NCI-H446 (cell line): ENCODE results near the gene PAM.

Experiments used
- DNase-seq, 2 experiments: peaks; one replicate each; lab custom pipeline; 2025; lab: John Stamatoyannopoulos, UW

Gene PAM

GRCh38 chr5:102813740-102814139, 58.6 kb downstream of the PAM start:
- peak in 1 of 2 experiments; percentile 13 for DNase-seq

GRCh38 chr5:102815084-102815483, 60.0 kb downstream of the PAM start:
- no peak for DNase-seq

DNA sequence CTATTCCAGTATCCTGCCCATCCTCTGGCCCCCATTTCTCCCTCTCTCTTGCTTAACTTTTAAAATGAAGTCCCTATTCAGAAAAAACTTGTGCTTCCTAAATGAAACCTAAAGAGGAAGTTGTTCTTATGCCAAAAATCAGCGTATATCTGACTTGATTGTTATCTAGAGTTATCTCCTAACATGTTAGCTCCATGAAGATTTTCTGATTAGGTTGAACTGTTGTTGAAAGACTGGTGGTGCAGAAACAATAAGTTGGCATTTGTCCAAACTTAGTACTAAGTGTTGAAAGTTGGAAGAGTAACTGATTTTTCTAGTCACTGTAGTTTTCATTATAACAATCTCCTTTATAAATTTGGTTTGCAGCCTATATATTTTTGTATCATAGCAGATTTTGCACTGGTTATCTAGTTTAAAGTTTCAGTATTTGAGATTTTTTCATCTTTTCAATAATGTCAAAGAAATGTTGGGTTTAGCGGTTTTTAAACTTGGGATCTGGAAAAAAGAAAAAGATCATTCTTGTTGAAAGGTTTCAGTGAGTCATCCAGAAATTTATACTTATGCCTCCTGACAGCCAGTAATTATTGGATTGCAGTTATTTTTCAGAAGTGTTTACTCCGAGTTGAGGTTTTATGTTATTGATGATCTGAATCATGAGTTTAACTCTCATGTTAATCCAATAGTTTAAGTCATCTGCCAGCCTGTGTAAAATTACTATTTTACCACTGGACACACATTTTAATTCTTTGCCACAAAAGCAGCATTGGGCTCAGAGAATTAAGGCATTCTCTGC, 60.6 kb downstream of the PAM start:
- DNase-seq, result peak in 1 of 2 experiments; percentile 65

GRCh38 chr5:102818345-102818744, 63.2 kb downstream of the PAM start:
- DNase-seq, result no peak

DNA sequence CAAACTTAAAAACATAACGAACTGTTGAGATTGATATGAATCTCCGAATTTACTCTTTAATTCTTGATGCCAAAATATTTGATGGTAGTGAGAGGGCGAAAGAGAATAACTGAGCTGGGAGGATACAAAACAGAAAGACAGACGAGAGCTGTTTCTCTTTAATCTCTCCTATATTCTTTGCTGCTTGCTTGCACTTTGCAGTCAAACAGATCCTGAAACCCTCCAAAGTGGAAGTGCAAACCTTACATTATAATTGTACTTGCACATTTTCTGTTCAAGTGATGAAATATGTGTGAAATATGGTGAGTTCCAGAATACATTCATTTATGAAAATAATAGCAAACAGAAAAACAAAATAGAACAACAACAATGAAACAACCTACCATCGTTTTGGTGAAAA, 63.8 kb downstream of the PAM start:
- no peak for DNase-seq

DNA sequence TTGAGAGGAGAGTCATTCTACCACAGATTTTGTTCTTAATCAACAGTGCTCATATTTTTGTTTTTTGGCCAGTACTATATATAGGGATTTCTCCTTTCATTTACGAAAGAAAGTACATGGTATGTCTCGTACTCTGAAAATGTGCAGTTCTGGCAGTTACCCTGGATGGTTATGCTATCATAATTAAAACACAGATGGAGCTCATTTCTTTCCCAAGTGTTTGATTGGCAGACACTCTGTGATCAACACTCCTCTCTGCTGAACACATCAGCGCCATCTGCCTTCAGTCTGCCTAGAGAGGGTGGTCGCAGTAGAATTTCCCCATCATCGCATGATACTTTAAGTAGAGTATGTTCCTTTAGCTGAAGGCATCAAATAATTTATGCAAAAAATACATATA, 64.5 kb downstream of the PAM start:
- peak; percentile 33 to 84 for DNase-seq

DNA sequence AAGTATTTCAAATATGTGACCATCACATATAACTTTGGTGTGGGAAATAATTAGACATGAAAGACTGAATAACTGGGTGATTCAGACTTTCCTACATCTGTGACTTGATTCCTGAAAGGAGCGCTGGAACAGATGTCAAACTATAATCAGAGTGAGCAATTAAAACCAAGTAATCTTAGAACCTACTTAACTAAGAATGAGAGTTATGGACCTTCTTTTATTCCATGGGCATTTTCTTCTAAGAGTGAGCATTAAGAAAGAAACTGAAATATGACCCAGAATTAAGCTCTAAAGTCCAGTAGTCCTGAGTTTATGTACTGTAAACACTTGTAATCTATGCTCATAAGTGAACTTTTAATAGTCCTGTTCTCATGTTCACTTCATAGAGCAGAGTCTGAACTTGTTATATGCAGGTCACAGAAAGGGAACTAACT, 68.4 kb downstream of the PAM start:
- DNase-seq, result peak in 1 of 2 experiments; percentile 40

GRCh38 chr5:102826629-102827028, 71.5 kb downstream of the PAM start:
- no peak for DNase-seq

GRCh38 chr5:102830241-102830640, 75.1 kb downstream of the PAM start:
- DNase-seq, result no peak

- no peak for DNase-seq
These were observed 77.3 kb downstream of the PAM start for GRCh38 chr5:102832445-102832844.

GRCh38 chr5:102833146-102833545, 78.0 kb downstream of the PAM start:
- no peak for DNase-seq

DNA sequence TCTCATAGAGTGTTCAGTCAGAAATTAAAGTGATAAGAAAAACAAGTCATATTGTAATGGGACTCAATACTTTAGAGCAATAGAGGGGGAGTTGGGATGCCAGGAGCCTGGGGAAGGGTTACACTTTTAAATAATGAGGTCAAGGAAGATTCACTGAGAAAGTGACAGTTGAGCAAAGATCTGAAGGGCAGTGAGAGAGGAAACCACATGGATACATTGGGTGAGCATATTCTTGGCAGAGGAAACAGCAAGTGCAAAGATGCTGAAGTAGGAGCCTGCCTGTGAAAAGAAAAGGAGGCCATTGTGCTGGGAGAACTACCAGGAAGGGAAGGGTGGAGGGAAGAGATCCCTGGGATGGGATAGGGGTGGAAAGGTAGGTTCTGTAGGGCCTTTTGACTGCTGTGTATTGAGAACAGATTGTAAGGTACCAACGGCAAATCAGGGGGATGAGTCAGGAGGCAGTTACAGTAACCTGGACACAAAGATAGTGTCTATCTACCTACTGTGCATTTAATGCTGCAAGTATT, 79.4 kb downstream of the PAM start:
- DNase-seq, result no peak

DNA sequence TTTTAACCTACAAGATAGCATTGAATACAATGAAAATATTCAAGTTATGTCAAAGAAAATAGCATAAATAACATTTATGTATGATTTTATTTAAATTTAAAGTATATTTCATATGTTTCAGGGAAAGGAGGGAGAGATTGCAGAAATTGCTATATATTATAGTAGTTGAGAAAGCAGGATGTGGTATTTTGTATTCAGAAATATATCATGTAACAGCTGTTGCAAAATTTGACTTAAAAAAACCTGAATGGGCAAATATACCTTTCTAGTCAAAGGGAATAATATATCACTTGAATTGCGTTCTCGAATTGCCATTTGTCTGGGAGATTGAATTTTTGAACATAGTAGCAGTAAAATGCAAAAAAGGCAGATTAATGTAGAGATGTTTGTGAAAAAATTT, 80.6 kb downstream of the PAM start:
- no peak for DNase-seq

DNA sequence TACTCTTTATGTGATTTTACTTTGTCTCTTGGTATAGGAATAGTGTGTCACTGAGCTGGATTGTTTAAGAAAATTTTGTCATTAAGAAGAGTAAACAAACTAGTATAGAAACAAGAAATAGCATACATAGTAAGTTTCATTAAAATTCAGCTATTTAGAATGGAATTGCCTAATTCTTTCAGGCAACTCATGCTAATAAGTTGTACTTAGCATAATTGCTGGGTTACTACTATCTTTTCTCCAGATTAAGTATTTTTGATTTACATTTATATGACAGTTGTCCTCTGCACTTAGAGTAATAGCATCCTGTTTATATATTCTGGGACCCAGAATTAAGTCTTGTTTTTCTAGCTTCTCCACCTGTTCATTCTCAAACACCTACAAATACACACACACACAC, 85.9 kb downstream of the PAM start:
- DNase-seq, result no peak

- DNase-seq, result no peak
These were observed 88.9 kb downstream of the PAM start for GRCh38 chr5:102843997-102844396.

DNA sequence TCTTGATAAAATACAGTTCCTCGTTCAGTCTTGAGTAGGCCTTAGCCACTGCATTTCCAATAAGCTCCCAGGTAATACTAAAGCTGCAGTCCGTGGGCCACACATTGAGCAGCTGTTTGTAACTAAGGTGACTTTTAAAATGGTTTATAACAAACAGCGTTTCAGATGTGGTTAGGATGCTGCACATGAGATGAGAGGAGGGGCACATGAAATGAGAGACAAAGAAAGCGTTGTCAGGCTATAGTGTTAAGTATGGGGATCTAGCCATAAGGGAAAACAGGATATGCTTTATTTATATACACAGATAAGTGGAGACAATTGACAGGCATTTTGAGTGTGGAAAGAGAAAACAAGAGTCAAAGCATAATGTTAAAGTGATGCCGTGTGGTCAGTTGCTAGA, 89.9 kb downstream of the PAM start:
- DNase-seq, result no peak

- no peak for DNase-seq
These were observed 95.4 kb downstream of the PAM start for GRCh38 chr5:102850503-102850902.

- DNase-seq, result no peak
These were observed 98.6 kb downstream of the PAM start for GRCh38 chr5:102853680-102854079.

DNA sequence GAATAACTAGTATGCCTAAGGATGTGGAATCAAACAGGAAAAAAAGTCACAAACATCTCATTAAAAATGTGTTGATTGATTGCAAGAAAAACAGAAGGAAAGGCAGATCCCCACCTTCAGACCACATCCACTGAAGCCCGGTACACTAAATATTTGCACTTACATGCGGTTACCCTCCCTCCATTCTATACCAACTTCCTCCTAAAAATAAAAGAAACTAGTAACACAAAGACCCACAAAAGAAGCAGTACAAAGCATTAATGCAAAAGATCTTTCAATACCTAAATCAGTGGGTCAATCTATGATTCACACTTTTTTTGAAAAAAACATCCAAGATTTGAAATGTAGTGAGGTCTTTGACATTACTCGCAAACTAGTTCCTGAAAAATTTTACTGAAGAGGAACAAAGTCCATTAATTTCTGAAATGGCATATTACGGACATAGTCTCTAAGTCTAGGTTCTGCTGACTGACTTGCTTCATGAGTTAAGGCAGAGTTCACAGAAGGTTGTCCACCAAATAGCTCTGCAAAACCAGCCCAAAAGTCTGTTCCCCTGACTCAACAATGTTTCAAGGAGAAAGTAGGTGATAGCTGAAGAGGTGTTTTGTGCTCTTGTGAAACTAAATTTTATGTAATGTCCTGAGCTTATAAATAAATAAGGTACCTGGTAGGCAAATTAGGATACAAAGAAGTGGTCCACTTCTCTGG, 100.7 kb downstream of the PAM start:
- no peak for DNase-seq

- no peak for DNase-seq
These were observed 101.3 kb downstream of the PAM start for GRCh38 chr5:102856389-102856777.

DNA sequence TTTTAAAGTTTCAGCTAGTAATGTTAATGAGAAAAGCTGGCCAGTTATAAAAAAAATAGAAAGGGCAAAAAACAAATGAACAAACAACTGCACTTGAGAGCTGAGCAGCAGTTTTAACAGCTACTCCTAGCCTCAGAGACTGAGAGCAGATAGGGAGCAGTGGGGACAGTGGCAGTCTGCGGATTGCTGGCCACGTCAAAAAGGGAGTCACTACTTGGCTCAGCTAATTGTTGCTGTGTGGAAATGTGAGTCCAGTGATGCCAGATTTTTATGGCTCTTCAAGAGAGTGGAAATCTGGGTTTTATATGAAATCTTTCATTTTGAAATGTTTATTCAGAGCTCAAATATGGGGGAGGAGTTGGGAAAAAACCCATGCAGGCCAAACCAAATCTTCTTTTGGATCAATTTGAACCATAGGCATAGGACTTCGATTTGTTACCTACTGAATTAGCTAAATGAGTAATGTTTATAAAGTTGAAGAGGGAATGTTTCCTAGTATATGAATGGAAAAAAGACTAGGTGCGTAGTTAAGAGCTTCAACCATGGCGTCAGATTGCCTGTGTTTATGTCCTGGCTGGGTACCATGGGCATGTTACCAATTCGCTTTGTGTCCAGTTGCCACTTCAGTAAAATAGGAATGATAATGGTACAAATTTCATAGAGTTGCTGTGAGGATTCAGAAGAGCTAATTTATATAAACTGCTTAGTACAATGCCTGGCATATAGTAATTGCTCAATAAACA, 102.1 kb downstream of the PAM start:
- DNase-seq, result peak in 1 of 2 experiments; percentile 25

GRCh38 chr5:102858221-102858620, 103.1 kb downstream of the PAM start:
- no peak for DNase-seq

DNA sequence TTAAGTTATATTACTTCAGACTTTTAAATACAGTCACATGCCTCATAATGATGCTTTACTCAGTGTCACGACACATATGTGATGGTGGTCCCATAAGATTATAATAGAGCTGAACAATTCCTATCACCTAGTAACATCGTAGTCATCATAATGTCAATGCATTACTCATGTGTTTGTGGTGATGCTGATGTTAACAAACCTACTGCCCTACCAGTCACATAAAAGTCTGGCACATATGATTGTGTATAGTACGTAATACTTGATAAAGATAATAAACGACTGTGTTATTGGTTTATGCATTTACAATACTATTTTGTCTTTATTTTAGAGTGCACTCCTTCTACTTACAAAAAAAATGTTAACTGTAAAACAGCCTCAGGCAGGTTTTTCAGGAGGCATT, 103.7 kb downstream of the PAM start:
- DNase-seq, result no peak
